Spleen (tissue), 11 donors: ENCODE results near the gene MGST2. TPM values are rescaled to one million over a fixed set of nuclear protein-coding genes. Genes with fewer than 3 reads are reported as not detected.

Experiments used
- DNase-seq: peaks from one replicate; pipeline ENCODE4 v3.0.0-alpha.2; 2020
- H3K27ac ChIP-seq, 8 donors: fragments of 200-600 bp; sonication (generic) in 7 of 8; 1 replicate in 4 of 8; 2 replicates in 4 of 8; pipeline versions ENCODE4 v1.5.0 to v1.8.0; 2016 to 2021; ENCODE audit warnings: inconsistent platforms in 4 of 8, mild to moderate bottlenecking in 4 of 8, moderate library complexity in 1 of 8
- H3K27me3 ChIP-seq, 7 donors: fragments of 200-600 bp; sonication (generic) in 6 of 7; replicated peaks in 1 of 7; 1 replicate in 4 of 7; 2 replicates in 3 of 7; pipeline versions ENCODE4 v1.5.0 to v1.8.0; 2016 to 2021; ENCODE audit warnings: inconsistent platforms in 3 of 7, mild to moderate bottlenecking in 1 of 7
- H3K36me3 ChIP-seq, 6 donors: fragments of 200-600 bp; sonication (generic) in 5 of 6; 1 replicate in 4 of 6; 2 replicates in 2 of 6; pipeline versions ENCODE4 v1.5.0 to v1.8.0; 2016 to 2021; ENCODE audit warnings: inconsistent platforms in 2 of 6
- H3K4me1 ChIP-seq, 6 donors: fragments of 200-600 bp; sonication (generic) in 5 of 6; 1 replicate in 3 of 6; 2 replicates in 3 of 6; pipeline versions ENCODE4 v1.5.0 to v1.8.0; 2016 to 2021; ENCODE audit warnings: inconsistent platforms in 3 of 6
- H3K4me3 ChIP-seq, 8 donors: fragments of 200-600 bp; sonication (generic) in 7 of 8; 1 replicate in 4 of 8; 2 replicates in 4 of 8; pipeline versions ENCODE4 v1.5.0 to v1.8.0; 2016 to 2021; ENCODE audit warnings: inconsistent platforms in 4 of 8, mild to moderate bottlenecking in 4 of 8, moderate library complexity in 2 of 8
- H3K9me3 ChIP-seq, 8 donors: fragments of 200-600 bp; sonication (generic) in 7 of 8; 1 replicate in 4 of 8; 2 replicates in 4 of 8; pipeline versions ENCODE4 v1.5.0 to v1.8.0; 2016 to 2021; ENCODE audit warnings: inconsistent platforms in 4 of 8
- POLR2A ChIP-seq, 3 donors: fragments of 450-650 bp; IDR thresholded peaks; one replicate each; pipeline ENCODE4 v1.5.1; 2017; ENCODE audit warnings: antibody characterized with exemption in 3 of 3, mild to moderate bottlenecking in 1 of 3
- POLR2AphosphoS5 ChIP-seq, 3 donors: sonication (generic); formaldehyde crosslinking; IDR thresholded peaks; one replicate each; pipeline ENCODE4 v1.5.1; 2017; ENCODE audit warnings: antibody characterized with exemption in 3 of 3
- WGBS, 5 donors: extraction: QIAGEN DNeasy Blood & Tissue Kit in 3 of 5; methylation state at CpG; one replicate each; pipeline versions ENCODE4 v1.1.5 to v1.1.7; 2013 to 2018; 5-methylcytosine and 5-hydroxymethylcytosine counted together
- intact Hi-C: fragments of 100-400 bp; cut with DNase I; formaldehyde crosslinking; loops from one replicate; pipeline ENCODE4 v1.15.0; 2023; ENCODE audit warnings: low total_unique reads
- polyA plus RNA-seq, 3 donors: library from polyadenylated mRNA; stranded (reverse); fragments of 200-250 nt; gene quantifications; one replicate each; pipeline ENCODE4 v1.2.1, GENCODE V29; 2013
- total RNA-seq, 7 donors: library from RNA; depleted of rRNA in 3 of 7; stranded (reverse); fragments of >200 nt in 3 of 7; fragmentation: NEBNext Ultra II Directional in 4 of 7; extraction: Animal tissue kit (Norgen Biotek cat#: 25700) in 4 of 7; gene quantifications; one replicate each; pipeline versions ENCODE4 v1.1.0 to v1.2.1, GENCODE V29; 2016 to 2021
- TF ChIP-seq, protein P1 (sequence below), 11 experiments: fragments of 200-600 bp in 7 of 11; fragments of 450-650 bp in 4 of 11; sonication (generic) in 4 of 11; IDR thresholded peaks in 8 of 11; conservative IDR thresholded peaks in 3 of 11; 1 replicate in 7 of 11; 2 replicates in 4 of 11; pipeline versions ENCODE4 v1.4.0 to v1.8.0; 2016 to 2021; ENCODE audit warnings: antibody characterized with exemption in 11 of 11, inconsistent platforms in 4 of 11, mild to moderate bottlenecking in 1 of 11
- donor health status: healthy with polysubstance abuse.
- donor health status: DM: no; HTN: no; CAD: no; lungs with moderate emphysema.
- donor health status: DM: no; HTN: no; CAD: no.
- donor health status: Bipolar disorder and iron deficiency.
- donor health status: healthy.
- donor health status: DM: no; HTN: no; CAD: no.
- donor health status: DM: yes; HTN: yes; CAD: no.

MGST2 gene
- total and polyA plus RNA-seq, 10 donors, result 26.9 to 114 (median 59.6) TPM

DNA sequence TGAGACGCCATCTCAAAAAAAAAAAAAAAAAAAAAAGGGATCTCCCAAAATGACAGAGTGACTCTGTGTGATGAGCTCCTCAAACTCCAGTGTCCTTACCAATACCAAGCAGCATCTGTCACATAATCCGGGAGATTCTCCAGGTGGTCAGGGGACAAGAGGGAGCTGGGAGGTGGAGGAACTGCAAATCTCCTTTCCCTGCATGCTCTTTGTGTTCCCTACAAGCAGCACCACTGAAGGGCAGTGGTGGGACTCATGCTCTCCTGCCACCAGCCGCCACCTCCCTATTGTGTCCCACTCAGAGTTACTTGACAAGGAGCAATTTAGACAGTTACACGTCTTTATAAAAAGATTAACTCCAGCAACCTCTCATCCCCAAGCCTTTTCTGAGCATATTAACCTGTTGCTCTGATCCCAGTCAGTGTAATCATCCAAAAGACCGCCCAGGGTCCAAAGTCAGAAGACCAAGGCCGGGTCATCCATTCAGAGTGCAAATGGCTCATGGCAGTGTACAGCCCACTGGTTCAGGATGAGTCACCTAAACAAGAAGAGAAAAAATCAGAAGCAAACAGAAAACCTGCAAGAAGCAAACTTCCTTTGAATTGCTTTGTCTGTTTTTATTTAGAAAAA, 23.6 kb downstream of the MGST2 start:
- no peaks in the 10 kb centered on the region for H3K9me3 ChIP-seq
- no peak for DNase-seq
- H3K27ac ChIP-seq, result peak overlapping the region in 2 of 8 donors; percentile 8 to 11
- no peaks in the 10 kb centered on the region for H3K27me3 ChIP-seq
- H3K4me1 ChIP-seq, result peaks cover 0 to 24% (median 13%) of the 10 kb centered on the region in 6 donors
- TF ChIP-seq POLR2A (IDR thresholded peaks at IDR 0.05) (no peak), POLR2AphosphoS5 (IDR thresholded peaks at IDR 0.05) (no peak)
- TF ChIP-seq, protein P1, sequence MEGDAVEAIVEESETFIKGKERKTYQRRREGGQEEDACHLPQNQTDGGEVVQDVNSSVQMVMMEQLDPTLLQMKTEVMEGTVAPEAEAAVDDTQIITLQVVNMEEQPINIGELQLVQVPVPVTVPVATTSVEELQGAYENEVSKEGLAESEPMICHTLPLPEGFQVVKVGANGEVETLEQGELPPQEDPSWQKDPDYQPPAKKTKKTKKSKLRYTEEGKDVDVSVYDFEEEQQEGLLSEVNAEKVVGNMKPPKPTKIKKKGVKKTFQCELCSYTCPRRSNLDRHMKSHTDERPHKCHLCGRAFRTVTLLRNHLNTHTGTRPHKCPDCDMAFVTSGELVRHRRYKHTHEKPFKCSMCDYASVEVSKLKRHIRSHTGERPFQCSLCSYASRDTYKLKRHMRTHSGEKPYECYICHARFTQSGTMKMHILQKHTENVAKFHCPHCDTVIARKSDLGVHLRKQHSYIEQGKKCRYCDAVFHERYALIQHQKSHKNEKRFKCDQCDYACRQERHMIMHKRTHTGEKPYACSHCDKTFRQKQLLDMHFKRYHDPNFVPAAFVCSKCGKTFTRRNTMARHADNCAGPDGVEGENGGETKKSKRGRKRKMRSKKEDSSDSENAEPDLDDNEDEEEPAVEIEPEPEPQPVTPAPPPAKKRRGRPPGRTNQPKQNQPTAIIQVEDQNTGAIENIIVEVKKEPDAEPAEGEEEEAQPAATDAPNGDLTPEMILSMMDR (IDR thresholded peaks at IDR 0.05 in 8 of 11, conservative IDR thresholded peaks at IDR 0.05 in 3 of 11), result no peak
- WGBS, 5 donors, result 83 to 92% (median 87%) methylated on average over 6 of the region's 6 CpGs
- no peak overlapping the region for H3K4me3 ChIP-seq
- peaks cover 0 to 15% (median 3%) of the 10 kb centered on the region in 6 donors for H3K36me3 ChIP-seq
- intact Hi-C loops, result no loop called here

DNA sequence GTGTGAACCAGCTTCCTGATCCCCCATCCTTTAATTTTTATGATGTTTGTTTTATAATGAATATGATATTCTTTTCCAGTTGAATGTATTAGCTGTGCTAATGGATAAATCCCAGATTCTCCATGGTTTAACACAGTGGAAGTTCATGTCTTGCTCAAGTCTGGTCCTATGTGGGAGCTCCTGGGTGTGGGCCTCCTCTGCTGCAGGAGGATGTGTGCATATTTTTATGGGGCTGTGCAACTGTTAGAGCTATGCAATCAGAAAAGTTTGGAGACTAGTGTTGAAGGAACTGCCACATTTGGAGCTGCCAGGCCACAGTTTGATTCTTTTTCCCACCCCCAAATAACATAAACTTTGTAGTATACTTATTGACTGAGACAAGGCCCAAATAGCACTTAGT, 24.8 kb downstream of the MGST2 start:
- intact Hi-C loops, result no loop called here
- TF ChIP-seq POLR2A (IDR thresholded peaks at IDR 0.05) (no peak), POLR2AphosphoS5 (IDR thresholded peaks at IDR 0.05) (no peak)
- no peaks in the 10 kb centered on the region for H3K9me3 ChIP-seq
- no peak overlapping the region for H3K4me3 ChIP-seq
- DNase-seq, result no peak
- H3K36me3 ChIP-seq, result peaks cover 0 to 10% (median 3%) of the 10 kb centered on the region in 6 donors
- H3K4me1 ChIP-seq, result peaks cover 0 to 24% (median 13%) of the 10 kb centered on the region in 6 donors
- peak overlapping the region in 2 of 8 donors; percentile 75 to 81 for H3K27ac ChIP-seq
- H3K27me3 ChIP-seq, result no peaks in the 10 kb centered on the region

DNA sequence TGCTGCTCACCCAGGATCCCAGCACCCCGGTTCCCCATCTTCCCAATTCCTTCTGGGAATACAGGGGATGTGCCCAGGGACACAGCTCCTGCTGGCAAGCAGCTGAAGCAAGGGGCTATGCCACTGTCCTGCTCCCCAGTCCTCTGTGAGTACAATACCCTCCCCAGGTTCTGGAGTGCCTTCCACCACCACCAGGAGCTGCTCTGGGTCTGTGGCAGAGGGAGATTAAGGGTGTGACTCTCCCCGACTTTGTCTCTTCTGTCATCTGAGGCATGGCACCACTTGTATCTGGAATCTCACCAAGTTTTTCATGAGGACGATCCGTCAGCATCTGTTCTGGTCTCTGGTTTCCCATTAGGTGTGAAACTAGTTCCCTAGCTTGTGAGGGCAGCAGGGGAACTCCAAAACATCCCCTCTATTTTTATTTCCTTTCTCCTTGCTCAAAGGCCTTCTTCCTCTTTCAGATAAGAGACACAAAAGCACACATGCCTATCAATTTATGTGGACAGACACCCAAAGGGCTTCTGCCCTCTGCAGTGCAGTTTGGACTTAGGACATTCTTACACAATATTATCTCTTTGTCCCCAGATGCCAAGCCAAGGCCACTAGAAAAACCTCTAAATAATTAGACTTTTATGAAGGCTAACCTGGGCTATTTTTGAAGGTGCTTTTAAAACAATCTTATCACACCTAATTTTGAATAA, 26.8 kb downstream of the MGST2 start:
- no peaks in the 10 kb centered on the region for H3K27me3 ChIP-seq
- no peak for TF ChIP-seq POLR2A (IDR thresholded peaks at IDR 0.05)
- TF ChIP-seq POLR2AphosphoS5 (IDR thresholded peaks at IDR 0.05), result peak in 1 of 3 donors; percentile 6
- TF ChIP-seq, protein P1 (IDR thresholded peaks at IDR 0.05 in 8 of 11, conservative IDR thresholded peaks at IDR 0.05 in 3 of 11), result peak in 4 of 11 experiments; percentile 32 to 37 (median 34)
- intact Hi-C loops, result no loop called here
- peak overlapping the region; percentile 13 to 81 (median 60) for H3K27ac ChIP-seq
- no peak overlapping the region for H3K4me3 ChIP-seq
- H3K36me3 ChIP-seq, result peaks cover 0 to 24% (median 4%) of the 10 kb centered on the region in 6 donors
- peaks cover 0 to 24% (median 13%) of the 10 kb centered on the region in 6 donors for H3K4me1 ChIP-seq
- WGBS, 5 donors, result 28 to 40% (median 36%) methylated on average over 4 of the region's 4 CpGs
- peaks cover 0 to 10% (median 8%) of the 10 kb centered on the region in 8 donors for H3K9me3 ChIP-seq
- DNase-seq, result no peak

DNA sequence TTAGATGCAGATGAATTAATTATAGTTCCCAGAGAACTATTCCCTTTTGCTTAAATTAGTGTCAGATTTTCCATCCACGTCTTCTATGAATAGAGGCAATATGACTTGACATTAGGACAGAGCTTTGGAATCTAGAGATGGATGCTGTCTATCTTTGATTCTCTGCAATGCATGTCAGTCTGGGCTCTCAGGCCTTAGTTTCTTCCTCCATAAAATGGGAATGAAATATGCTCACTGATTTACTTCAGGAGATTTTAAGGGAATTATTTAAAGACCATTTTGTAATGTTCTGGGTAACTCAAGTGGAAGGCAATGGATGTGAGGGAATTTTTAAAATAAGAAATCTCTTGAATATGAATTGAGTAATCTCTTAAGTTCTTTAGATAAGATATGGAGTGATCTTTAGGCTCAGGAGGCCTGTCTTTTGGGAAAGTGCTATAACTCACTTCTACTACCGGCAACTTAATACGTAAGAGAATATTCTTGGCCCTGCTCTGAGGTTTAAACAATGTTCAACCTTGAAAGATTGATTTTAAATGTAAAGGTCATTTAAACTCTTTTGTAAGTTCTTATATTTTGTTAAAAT, 29.0 kb downstream of the MGST2 start:
- no peak overlapping the region for H3K27ac ChIP-seq
- 80 to 89% (median 83%) methylated on average over 3 of the region's 3 CpGs for WGBS, 5 donors
- intact Hi-C loops, result no loop called here
- H3K36me3 ChIP-seq, result peaks cover 0 to 26% (median 3%) of the 10 kb centered on the region in 6 donors
- H3K9me3 ChIP-seq, result peaks cover 0 to 10% (median 8%) of the 10 kb centered on the region in 8 donors
- DNase-seq, result no peak
- no peaks in the 10 kb centered on the region for H3K27me3 ChIP-seq
- no peak overlapping the region for H3K4me3 ChIP-seq
- H3K4me1 ChIP-seq, result peaks cover 0 to 15% (median 8%) of the 10 kb centered on the region in 6 donors
- TF ChIP-seq, protein P1 (IDR thresholded peaks at IDR 0.05 in 8 of 11, conservative IDR thresholded peaks at IDR 0.05 in 3 of 11), result no peak
- TF ChIP-seq POLR2A (IDR thresholded peaks at IDR 0.05) (no peak), POLR2AphosphoS5 (IDR thresholded peaks at IDR 0.05) (no peak)
